GM12872 (cell line): ENCODE measurements around the gene HRH2.

Experiments
- TF ChIP-seq, protein P1 (sequence below): IDR thresholded peaks from 3 replicates; pipeline ENCODE4 v1.5.1; 2011; ENCODE audit warnings: low read depth, mild to moderate bottlenecking, low read length, moderate library complexity; ENCODE audit not compliant: insufficient read depth

HRH2 gene

DNA sequence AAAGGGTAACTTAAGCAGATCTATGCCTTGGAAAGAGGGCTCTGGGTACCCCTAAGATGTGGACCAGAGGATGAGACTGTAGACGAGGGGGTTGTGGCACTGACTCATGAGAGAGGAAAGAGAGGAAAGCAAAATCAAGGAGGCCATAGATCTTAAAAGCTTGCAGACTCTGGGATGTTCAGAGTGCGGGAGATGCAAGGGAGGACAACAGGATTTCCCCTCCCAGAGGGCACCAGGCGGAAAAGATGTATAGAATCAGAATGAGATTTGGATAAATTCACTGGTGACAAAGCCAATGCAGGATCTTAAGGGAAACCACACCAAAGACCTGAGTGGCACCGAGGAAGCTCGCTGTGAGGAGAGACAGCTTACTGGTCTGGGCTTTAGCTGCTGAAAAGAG, 27.1 kb downstream of the HRH2 start:
- TF ChIP-seq, protein P1, sequence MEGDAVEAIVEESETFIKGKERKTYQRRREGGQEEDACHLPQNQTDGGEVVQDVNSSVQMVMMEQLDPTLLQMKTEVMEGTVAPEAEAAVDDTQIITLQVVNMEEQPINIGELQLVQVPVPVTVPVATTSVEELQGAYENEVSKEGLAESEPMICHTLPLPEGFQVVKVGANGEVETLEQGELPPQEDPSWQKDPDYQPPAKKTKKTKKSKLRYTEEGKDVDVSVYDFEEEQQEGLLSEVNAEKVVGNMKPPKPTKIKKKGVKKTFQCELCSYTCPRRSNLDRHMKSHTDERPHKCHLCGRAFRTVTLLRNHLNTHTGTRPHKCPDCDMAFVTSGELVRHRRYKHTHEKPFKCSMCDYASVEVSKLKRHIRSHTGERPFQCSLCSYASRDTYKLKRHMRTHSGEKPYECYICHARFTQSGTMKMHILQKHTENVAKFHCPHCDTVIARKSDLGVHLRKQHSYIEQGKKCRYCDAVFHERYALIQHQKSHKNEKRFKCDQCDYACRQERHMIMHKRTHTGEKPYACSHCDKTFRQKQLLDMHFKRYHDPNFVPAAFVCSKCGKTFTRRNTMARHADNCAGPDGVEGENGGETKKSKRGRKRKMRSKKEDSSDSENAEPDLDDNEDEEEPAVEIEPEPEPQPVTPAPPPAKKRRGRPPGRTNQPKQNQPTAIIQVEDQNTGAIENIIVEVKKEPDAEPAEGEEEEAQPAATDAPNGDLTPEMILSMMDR = no peak

DNA sequence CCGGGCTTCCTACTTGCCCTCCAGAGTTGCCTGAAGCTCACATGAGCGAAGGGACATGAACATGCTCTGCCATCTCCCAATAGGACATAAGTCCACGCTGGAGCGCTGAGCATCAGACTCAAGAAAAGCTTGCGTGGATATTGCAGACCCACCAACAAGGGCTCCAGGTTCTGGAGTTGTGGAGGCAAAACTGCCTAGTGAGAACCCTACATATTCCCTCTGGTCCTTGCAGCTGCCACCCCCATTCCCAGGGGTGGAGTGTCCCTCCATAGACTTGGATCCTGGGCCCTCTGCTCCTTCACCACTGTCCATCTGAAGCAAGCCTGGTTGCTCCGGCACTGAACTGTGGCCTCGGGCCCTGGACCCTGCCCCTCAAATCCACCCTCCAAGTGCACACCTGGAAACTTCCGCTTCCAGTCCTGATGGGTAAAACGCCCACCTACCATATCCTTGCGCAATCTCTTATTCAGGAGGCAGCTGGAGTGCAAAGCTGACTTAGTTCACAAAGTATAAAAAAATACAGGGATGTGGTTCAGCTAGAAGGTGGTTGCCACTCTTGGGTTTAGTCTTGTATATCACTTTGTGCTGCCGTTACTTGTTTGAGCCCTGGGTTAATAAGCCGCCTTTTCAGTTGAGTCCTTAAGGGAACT, 28.0 kb downstream of the HRH2 start:
- TF ChIP-seq, protein P1 = no peak

DNA sequence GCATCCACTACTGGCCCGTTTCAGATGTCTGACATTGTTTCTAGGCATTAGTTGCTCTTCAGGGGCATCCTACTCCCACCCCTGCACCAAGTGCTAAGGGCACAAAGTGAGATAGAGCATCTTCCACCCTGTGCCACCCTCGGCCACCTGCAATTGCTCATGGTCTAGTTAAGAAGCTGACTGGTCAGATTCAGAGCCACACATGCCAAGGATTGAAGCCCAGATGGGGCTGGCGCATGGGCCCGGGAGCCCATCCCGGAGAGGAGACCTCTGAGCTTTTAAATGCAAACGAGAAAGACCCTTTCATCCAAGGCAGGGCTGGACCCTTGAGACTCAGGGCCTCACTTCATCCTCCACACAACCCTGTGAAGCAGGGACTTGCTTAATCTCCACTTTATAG, 28.5 kb downstream of the HRH2 start:
- TF ChIP-seq, protein P1 = no peak

- TF ChIP-seq, protein P1 = no peak
Observed at GRCh38 chr5:175686826-175687225, 29.0 kb downstream of the HRH2 start.

- TF ChIP-seq, protein P1 = no peak
Observed at GRCh38 chr5:175687231-175687701, 29.4 kb downstream of the HRH2 start.

GRCh38 chr5:175688352-175689146, 30.7 kb downstream of the HRH2 start:
- TF ChIP-seq, protein P1 = no peak

DNA sequence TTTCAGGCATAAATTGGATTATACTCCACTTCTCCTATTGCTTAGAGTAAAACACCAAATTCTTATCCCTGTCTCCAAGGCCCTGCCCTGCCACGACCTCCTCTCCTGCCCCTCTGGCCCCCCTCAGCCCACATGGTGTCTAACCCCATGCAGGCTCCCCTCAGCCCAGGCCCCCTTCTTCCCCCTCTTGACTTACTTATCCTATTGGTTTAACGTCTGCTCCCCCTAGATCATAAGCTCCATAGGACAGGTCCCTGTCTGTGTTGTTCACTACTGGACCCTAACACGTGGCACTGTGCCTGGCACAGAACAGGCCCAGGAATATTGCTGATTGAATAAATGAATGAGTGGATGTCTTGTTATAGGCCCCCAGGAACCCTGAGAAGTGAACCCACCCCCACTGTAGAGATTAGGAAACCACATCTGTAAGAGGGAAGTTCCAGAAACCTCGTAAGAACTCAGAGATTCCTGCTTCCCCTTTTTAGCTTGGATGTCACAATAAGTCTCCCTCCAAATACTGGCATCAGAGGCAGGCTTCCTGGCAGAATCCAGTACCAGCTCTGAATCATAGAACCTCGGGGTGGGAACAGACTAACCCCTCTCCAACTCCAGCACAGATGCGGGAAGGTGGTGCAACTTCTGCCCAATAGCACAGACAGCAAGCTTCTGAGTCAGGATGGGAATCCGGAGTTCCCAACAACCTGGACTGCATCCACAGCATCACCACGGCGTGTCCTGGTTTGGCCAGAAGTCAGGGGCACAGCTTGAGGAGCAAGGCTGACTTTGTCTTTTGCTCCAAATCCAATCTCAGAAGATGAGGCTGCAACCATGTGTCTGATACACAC, 31.5 kb downstream of the HRH2 start:
- TF ChIP-seq, protein P1 = no peak
